ENCODE measurements around the gene ADGRV1. TPM values are rescaled to one million over a fixed set of nuclear protein-coding genes. Genes with fewer than 3 reads are reported as not detected.

ADGRV1 gene
- polyA plus RNA-seq, 2 of the 4 experiments (the other 2 are of a cell fraction): 0.70 to 3.7 TPM

DNA sequence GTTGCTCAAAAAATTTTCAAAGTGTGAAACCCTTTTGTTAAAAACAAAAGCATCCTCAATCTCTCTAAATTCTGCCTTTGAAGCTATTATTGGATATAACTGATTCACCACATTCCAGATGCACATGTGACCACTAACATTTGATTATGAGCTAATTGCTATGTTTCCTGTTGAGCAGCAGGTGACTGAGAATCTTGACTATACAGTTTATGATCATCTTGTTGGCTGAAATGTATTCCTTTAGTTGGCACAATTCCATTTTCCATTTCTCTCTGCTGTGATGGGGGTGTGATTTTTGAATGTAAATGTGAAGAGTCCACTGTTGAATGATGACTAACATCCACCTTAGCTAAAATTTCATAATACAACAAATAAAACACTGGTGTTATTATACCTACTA, 39.9 kb upstream of the ADGRV1 start:
- ChIA-PET CTCF (interaction anchor here (1.2 to 2.6 kb wide), 2 partner anchors 11 kb away, joined by 3 to 9 read pairs; partner anchors contain the start of gene LYSMD3), POLR2A (no interaction called here)
- Histone ChIP-seq H3K4me2 (peak overlapping the region; percentile 38), H3K4me1 (peaks cover 17% of the 10 kb centered on the region; the same call in 1 of the 3 replicates), H3K9me3 (no peaks in the 10 kb centered on the region), H3K4me3 (no peak overlapping the region), H3K27ac (peak overlapping the region in 1 of 2 experiments; percentile 25; a peak in 1 of 6 replicates)
- ATAC-seq (peak; percentile 13 to 21; a peak in 2 of 6 replicates), FAIRE-seq (no peak), DNase-seq (ENCODE audit: low read depth in 1 of 2, low spot score in 1 of 2) (peak in 1 of 2 experiments; percentile 3)
- TF ChIP-seq EP300 (IDR thresholded peaks at IDR 0.05) (no peak), KDM5A (IDR thresholded peaks at IDR 0.05) (no peak), NPAS2 (CRISPR knock-in tag; IDR thresholded peaks at IDR 0.05; ENCODE audit: borderline replicate concordance) (no peak), EHMT2 (IDR thresholded peaks at IDR 0.05; ENCODE audit: low read depth) (no peak), POLR2A (IDR thresholded peaks at IDR 0.05; ENCODE audit: low read length) (no peak), CTCF (IDR thresholded peaks at IDR 0.05) (no peak), HOXA7 (CRISPR knock-in tag; IDR thresholded peaks at IDR 0.05) (no peak), TFCP2L1 (CRISPR knock-in tag; IDR thresholded peaks at IDR 0.05) (no peak), RNF2 (IDR thresholded peaks at IDR 0.05; ENCODE audit: borderline replicate concordance, low read depth) (no peak), KDM1A (IDR thresholded peaks at IDR 0.05; ENCODE audit: low read depth) (no peak), JUNB (IDR thresholded peaks at IDR 0.05) (no peak), HDAC2 (IDR thresholded peaks at IDR 0.05) (no peak), MYC (IDR thresholded peaks at IDR 0.05; ENCODE audit: borderline replicate concordance, low read length) (no peak), TP53 (CRISPR knock-in tag; IDR thresholded peaks at IDR 0.05) (no peak), RFX5 (IDR thresholded peaks at IDR 0.05) (no peak), CHD4 (IDR thresholded peaks at IDR 0.05; ENCODE audit: borderline replicate concordance) (no peak), ZC3H11A (IDR thresholded peaks at IDR 0.05) (no peak), FOXS1 (CRISPR knock-in tag; IDR thresholded peaks at IDR 0.05) (no peak)
- TF ChIP-seq, protein P1, sequence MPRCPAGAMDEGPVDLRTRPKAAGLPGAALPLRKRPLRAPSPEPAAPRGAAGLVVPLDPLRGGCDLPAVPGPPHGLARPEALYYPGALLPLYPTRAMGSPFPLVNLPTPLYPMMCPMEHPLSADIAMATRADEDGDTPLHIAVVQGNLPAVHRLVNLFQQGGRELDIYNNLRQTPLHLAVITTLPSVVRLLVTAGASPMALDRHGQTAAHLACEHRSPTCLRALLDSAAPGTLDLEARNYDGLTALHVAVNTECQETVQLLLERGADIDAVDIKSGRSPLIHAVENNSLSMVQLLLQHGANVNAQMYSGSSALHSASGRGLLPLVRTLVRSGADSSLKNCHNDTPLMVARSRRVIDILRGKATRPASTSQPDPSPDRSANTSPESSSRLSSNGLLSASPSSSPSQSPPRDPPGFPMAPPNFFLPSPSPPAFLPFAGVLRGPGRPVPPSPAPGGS (IDR thresholded peaks at IDR 0.05): no peak

DNA sequence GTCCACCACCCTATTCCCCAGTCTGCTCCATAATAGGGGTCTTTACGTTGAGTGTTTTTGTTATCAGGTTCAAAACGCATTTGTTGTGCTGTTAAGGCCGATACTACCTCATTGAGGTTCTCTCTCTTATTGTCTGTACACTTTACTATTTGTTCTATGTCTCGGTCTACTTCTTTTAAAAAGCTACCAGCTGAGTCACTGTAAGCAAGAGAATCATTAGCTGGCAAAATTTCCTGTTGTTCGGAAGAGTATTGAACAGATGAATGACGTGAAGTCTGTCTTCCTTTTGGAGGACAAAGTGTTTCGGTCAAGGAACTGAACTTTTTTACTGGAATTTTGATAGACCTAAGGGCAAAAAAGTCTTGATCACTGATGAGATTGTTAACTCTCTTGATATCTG, 39.5 kb upstream of the ADGRV1 start:
- WGBS (ENCODE audit: missing lambda C conversion rate): 64% methylated on average over 7 of the region's 7 CpGs
- Histone ChIP-seq H3K9me3 (no peaks in the 10 kb centered on the region), H3K4me1 (peaks cover 17% of the 10 kb centered on the region; the same call in 1 of the 3 replicates), H3K4me2 (peak overlapping the region; percentile 38), H3K27ac (peak overlapping the region in 1 of 2 experiments; percentile 25; a peak in 1 of 6 replicates), H3K4me3 (no peak overlapping the region)
- CTCF ChIA-PET: interaction anchor here (1.2 to 2.6 kb wide), 2 partner anchors 11 kb away, joined by 3 to 9 read pairs; partner anchors contain the start of gene LYSMD3
- FAIRE-seq (no peak), DNase-seq (ENCODE audit: low read depth in 1 of 2, low spot score in 1 of 2) (peak in 1 of 2 experiments; percentile 7), ATAC-seq (peak in 1 of 2 experiments; percentile 32; a peak in 2 of 6 replicates)
- no peak for TF ChIP-seq NPAS2 (CRISPR knock-in tag; IDR thresholded peaks at IDR 0.05; ENCODE audit: borderline replicate concordance)
- TF ChIP-seq MAZ (IDR thresholded peaks at IDR 0.05; ENCODE audit: borderline replicate concordance, low read depth, low read length): no peak
- TF ChIP-seq, protein P2, sequence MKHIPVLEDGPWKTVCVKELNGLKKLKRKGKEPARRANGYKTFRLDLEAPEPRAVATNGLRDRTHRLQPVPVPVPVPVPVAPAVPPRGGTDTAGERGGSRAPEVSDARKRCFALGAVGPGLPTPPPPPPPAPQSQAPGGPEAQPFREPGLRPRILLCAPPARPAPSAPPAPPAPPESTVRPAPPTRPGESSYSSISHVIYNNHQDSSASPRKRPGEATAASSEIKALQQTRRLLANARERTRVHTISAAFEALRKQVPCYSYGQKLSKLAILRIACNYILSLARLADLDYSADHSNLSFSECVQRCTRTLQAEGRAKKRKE (CRISPR knock-in tag; IDR thresholded peaks at IDR 0.05; ENCODE audit: low read depth): no peak
- peak; percentile 44 for TF ChIP-seq MAFK (IDR thresholded peaks at IDR 0.05; ENCODE audit: partially characterized antibody)
- TF ChIP-seq CBX8 (IDR thresholded peaks at IDR 0.05): no peak
- TF ChIP-seq HES2 (IDR thresholded peaks at IDR 0.05): no peak
- POLR2A ChIA-PET: no interaction called here
